ENCODE data around the gene RSPO4.
"Not testable (repeated sequence)": the region's sequence is repeated elsewhere in the genome, so short reads cannot be mapped to it uniquely, and the experiment has no call there.

The RSPO4 gene

DNA sequence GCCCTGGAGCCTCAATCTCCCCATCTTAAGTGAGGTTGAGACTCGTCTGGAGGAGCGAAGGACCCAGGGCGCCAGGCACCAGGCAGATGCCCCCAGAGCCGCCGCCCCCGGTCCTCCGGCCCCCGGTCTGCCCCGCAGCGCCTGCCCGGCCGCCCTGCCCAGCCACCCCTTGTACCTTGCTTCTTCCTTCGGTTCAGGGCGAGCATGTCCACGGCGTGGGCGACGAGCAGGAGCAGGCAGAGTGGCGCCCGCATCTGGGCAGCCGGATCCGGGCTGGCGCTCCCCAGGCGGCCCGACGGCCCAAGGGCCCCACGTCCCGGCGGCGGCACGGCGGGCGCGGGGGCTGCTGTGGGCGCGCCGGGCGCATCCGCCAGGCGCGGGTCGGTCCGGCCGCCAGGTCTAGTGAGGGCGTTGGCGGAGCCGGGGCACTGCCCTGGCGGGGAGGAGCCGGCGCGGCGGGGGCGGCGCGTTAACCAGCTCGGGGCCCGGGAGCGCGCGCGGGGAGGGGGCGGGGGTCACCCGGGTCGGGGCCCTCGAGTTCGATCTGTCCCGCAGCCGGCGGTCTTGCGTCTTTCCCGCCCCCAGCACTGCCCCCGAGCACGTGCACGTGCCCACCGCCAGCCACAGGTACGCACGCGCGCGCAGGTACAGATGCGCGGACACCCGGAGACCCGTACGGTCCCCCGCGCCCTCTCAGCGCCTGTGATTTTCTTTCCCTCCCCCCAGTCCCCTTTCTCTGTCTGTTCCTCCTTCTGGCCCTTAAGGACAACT is at the start of gene RSPO4:
Gene RSPO4, minus strand, starts transcription at position 401 of the 771 bp plus-strand sequence. Its CDS starts 147 bp downstream, at position 254.
- no peak for DNase-seq

DNA sequence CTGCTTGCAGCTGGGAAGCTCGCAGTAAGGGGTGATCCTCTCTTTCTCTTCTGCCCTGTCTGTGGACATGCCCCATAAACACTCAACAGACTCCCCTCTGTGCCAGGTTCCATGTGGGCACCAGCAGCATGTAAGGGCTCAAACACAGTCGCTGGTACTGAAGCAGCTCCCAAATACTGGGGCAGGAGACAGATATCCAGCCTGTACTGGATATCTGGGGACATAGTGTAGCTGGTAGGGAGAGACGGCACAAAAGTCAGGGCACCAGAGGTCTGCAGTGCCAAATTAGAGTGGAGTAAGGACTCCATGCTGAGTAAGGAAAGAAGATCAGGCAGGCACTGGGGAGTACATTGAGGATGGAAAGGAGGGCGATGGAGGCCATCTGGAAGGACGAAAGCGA is 48.3 kb upstream of the RSPO4 start:
- no peak for DNase-seq

DNA sequence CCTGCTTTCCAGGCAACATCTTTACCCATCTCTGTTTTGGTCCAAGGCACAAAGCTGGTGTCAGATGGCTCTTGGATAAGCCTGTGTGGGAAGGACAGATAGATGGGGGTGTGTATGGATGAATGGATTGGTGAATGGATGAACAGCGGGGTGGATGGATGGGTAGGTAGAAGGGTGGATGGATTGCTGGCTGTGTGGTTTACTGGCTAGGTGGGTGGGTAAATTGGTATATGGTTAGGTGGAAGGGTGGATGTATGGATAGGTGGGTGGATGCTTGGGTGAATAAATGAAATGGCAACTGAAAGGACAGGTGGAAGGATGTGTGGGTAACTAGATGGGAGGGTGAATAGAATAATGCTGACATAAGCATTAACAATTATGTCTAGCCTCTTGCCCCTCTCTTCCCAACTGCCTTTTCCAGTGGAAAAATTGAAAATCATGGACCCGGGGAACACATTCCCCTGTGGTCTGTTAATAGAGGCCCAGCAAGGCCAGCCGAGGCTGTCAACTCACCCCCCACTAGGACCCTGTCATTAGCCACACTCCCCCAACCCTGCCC is 43.8 kb upstream of the RSPO4 start:
- no peak for DNase-seq

DNA sequence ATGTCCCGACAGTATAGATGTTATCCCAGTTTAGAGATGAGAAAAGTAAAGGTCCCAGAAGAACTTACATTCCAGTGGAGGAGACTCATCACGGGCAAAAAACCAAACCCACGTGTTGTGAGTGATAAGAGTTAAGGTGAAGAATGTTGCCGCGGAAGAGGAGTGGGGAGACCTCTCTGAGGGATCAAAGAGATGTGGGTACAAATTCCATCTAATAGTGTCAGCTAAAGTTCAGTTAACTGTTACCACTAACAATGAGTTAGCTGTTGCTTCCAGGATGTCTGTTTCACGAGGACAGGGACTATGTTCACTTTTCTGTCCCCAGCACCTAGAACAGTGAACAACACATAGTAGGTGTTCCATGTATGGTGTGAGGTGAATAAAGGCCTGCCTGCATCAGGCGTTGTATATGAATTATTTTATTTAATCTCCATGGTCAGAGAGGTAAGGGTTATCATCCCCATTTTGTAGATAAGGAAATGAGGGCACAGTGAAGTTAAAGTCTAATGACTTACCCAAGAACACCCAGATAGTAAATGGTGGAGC is 39.8 kb upstream of the RSPO4 start:
- no peak for DNase-seq

DNA sequence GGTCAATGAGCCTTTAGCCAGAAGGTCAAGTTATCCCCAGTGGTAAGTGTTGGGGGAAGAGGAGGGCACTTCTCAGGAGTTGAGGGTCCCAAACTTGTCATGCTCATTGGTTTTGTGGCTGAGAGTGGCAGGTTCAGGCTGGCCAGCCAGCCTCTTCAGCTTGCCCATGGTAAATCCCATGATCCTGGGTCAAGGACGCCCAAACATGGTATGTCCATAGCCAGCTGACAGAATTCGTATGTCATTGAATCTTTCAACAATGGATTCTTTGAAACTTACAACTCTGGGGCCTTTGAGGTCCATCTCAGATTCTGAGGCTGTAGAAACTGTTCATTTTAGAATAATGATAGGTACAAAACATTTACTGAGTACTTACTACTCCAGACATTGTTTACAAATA is 36.1 kb upstream of the RSPO4 start:
- no peak for DNase-seq

DNA sequence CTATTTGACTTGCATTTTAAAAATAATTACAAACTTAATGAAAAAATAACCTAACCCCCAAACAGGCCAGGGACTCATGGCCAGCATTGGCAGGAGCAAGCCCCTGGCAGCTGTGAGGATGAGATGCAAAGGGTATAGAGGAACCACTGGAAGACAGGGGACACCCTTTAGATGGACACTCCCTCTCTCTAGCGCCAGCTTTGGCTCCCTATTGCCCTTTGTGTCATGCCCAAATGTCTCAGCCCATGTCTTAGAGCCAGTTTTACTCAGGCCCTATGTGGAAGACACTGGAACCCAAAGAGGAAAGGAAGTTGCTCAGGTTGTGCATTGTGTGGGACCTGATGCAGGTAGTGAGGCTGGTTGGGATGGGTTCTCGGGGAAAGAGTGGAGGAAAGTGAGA is 34.9 kb upstream of the RSPO4 start:
- no peak for DNase-seq

DNA sequence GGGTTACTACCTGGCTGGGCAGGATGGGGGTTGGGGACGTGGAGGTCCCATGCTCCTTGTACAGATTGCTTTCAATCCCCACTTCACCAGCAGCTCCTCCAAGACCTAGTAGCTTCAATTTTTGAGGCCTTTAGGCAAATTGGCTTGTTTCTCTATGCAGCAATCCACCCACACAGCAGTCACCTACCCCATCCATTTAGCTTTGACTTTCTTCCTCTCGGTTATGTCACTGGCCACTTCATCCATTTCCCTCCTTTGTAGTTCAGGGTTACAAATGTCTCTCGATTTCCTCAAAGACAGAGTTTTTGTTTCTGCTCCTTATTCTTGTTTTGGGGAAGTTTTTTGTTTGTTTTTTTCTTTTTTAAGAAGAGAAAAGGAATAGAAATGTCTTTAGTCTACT is 33.4 kb upstream of the RSPO4 start:
- DNase-seq: no peak

DNA sequence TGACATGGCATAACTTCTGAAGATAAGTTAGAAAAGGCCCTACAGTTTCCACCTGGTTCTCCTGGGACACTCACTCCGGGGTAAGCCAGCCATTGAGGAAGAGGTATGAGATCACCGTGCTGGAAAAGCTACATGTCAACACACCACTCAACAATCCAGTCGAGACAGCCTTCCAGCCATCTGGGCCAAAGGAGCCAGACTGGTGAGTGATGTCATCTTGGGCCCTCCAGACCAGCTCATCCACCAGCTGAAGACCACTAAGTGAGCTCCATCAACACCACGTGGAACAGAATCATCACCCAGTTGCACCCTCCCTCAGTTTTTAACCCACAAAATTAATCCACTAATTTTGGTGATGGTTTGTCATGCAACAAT is 32.3 kb upstream of the RSPO4 start:
- no peak for DNase-seq

DNA sequence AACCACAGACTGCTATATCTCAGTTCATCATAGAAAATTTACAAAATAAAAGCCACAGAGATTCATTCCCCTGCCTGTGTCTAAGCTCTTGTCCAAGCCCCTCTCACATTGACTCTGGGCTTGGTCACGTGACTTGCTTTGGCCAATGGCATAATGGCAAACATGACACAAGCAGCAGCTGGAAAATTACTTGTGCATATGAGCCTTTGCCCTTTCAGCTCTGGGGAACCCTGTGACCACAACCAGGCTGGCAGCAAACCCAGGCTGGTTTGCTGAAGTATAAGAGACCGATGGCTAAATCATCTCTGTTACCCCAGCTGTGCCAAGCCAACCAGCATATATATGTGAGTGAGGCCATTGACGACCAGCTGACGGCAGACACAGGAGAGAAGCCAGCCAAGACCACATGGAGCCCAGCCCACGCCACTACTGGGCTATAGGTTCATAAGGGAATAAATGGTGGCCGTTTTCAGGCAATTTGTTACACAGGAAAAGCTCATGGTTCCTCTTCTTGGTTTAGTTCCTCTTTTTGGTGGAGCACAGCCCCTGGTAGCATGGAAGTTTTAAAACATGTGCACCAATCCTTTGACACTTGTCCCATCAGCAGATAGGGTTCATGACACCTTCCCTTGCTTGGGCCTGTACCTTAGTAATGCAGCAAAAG is 31.8 kb upstream of the RSPO4 start:
- no peak for DNase-seq

DNA sequence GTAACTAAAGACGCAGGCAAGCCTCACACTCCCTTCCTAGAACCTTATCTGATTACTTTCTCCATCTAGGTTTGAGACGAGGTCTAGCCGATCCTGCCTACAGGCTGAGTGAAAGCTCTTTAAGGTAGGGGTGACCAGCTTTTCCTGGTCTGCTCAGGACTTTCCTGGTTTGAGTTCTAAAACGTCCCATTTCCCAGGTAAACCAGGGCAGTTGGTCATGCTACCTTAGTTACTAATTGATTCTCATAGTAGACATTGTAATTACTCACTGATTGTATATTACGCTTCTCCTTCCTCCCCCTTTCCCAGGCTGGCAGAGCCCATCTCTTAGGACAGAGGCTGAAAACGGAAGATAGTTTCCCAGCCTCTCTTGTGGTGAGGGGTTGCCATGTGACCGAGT is 27.9 kb upstream of the RSPO4 start:
- no peak for DNase-seq

DNA sequence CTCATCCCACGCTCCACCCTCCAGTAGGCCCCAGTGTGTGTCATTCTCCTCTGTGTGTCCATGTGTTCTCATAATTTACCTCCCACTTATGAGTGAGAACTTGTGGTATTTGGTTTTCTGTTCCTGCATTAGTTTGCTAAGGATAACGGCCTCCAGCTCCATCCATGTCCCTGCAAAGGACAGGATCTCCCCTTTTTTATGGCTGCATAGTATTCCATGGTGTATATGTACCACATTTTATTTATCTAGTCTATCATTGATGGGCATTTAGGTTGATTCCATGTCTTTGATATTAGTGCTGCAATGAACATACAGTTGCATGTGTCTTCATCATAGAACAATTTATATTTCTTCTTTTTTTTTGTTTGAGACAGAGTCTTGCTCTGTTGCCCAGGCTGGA is 24.1 kb upstream of the RSPO4 start:
- not testable (repeated sequence) for DNase-seq

DNA sequence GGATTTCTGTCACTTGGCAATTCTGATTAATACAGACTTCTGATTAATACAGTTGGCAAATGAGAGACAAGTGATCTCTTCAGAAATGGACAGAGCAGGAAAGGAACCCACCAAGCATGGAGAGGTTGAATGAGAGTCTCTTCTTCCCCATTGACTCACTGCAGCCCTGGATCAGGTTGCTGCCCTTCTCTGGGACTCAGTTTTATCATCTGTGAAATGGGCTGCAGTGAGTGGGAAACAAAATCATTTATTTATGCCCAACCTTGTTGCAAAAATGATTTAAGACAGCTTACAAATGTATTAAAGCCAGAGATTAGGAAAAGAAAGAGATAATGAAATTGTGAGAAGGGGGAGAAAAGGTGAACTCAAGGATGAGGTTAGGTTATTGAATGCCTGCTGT is 20.8 kb upstream of the RSPO4 start:
- no peak for DNase-seq

DNA sequence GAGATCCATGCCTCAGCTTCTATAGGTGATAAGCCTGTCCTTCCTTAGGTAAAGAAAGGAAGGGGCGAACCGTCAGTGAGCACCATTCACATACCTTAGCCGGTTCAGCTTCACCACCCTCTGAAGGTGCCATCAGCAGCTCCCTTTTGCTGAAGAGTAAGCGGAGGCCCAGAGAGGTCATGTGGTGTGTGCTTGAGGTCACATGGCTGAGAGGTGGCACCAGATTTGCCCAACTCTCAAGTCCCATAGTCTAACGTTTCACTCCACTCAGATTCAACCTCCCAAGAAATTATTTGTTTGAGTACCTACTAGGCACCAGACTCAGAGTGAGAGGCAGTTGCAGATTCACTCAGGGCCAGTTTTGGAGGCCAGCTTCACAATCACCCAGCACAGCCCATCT is 18.5 kb upstream of the RSPO4 start:
- DNase-seq: no peak

DNA sequence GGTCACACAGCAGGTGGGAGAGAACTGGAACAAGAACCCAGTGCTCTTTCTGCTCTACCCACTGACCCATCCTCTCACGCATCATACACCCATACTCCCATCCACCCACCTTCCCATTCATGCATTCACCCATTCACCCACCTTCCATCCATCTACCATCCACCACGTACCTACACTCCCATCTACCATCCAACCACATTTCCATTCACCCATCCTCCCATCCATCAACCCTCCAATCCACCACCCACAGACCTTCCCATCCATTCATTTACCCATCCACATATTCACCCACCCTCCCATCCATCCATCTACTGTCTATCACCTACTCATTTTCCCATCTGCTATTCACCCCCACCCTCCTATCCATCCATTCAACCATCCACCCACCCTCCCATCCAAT is 17.2 kb upstream of the RSPO4 start:
- no peak for DNase-seq

DNA sequence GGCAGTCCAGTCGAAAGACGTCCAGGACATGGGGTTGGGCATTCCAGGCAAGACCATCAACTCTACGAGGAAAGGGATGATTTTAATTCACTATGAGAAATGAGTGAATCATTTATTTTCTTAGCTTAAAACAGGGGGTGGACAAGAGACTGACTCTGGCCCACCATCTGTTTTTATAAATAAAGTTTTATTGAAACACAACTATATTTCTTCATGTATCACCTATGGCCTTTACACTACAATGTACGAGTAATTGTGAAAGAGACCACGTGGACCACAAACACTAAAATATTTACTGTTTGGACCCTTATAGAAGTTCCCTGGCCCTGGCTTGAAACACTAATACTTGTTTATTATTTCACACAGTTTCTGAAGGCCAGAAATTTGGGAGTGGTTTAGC is 15.6 kb upstream of the RSPO4 start:
- DNase-seq: no peak

DNA sequence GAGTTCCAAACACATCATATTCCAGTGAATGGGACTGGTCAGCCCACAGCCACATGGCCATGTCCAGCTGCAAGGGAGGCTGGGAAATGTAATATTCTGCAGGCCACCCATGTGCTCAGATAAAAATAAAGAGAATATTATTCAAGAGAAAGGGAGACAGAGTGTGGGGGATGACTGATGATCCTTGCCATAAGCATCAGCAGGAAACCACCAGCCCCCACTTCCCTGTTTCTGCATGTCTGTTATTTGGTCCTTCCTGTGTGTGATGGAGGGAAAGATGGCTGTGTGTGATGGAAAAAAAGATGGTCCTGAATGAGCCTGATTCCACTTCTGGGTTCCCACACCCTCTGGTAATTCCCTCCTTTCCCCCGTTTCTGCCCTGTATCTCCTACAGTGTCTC is 13.1 kb upstream of the RSPO4 start:
- no peak for DNase-seq

DNA sequence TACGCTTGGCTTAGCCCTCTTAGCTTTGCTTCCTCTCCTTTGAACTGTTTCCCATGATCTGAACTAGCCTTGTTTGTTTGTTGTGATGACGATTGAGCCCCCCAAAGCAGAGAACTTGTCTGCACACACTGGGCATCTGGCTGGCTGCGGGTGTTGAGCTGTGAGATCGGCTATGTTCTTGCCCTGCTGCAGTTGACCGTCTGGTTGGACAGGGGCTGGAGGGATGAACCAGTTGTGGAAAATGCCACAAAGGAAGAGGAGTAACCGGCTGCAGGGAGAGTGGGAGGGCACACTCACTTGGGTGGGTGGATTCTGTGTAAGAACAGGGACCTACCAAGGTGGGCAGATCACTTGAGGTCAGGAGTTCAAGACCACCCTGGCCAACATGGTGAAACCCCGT is 12.4 kb upstream of the RSPO4 start:
- DNase-seq: no peak

DNA sequence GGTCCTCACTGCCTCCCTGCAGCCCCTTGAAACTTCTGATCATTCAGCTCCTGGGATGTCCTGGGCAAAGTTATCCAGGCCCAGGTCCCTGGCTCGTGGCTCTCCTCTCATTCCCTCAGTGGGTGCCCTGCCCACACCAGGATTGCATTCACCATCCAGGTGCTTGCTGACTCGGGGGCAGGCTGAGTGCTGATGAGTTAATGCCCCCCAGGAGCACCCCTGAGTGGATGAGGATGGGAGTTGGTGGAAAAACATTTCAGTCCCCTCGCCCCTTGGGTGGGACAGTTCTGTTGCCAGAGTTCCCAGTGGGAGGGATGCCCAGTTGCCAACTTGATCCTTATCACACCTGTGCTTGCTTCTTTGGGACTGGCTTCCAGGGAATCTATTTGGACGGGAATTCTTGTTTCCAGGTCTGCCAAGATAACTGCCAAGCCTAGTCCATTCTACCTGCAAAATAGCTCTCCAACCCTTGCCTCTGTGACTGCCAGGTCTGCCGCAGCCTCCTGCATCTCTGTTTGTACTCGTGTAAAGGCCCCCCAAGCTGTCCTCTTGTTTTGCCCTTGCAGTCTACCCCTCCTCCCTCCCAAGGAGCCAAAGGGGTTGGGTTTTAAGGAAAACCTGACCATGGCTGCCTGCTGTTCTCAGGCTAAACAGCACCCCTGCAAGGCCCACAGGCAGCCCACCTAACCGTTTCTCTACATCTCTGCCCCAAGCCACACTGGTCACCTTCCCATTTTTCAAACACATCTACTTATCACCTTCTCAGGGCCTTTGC is 11.6 kb upstream of the RSPO4 start:
- DNase-seq: no peak

DNA sequence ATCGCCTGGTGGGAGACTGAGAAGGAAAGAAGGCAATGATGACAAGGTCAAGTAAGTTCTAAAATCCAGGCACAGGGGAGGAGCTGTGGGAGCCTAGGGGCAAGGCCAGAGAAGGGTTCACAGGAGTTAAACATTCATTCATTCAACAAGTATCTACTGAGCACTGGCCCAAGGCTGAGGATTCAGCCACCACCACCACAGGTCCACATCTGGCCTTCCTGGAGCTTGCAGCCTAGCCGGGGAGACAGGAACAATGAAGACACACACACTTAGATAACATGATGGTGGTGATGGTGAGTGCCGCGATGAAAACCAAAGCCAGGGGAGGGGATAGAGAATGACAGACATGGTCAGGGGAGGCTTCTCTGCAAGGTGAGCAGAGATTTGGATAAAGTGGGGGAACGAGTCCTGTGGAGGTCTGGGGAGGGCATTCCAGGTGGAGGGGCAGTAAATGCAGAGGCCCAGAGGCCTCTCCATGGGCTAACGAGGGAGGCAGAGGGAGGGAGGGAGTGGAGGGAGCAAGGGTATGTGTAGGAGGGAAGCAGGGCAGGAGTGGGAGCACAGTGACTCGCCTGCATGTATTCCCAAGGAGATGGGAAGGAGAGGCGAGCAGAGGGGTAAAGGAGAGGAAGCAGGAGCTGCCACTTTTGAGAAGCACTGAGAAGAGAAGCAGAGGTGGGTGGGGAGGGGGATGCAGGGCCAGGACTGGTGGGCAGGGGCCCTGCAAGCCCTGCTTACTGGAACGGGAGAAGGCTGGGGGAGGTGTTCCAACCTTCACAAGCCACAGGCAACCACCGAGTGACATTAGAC is 10.5 kb upstream of the RSPO4 start:
- DNase-seq: no peak

DNA sequence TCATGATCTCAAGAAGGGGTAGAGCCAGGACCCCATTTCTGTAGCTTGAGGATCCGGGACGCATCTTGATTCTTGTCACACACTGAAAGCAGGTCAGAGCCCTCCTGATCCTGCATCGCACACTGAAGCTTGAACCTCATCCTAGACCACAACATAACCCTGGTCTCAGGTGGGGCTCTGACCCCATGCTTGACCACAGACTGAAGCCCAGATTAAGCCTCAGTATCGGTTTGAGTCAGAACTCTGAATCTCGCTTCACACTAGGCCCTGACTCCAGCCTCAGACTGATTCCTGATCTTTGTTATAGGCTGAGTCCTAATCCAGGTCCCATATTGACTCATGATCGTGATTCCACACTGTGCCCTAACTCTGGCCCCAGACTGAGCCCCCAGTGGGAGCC is 8.5 kb upstream of the RSPO4 start:
- no peak for DNase-seq

DNA sequence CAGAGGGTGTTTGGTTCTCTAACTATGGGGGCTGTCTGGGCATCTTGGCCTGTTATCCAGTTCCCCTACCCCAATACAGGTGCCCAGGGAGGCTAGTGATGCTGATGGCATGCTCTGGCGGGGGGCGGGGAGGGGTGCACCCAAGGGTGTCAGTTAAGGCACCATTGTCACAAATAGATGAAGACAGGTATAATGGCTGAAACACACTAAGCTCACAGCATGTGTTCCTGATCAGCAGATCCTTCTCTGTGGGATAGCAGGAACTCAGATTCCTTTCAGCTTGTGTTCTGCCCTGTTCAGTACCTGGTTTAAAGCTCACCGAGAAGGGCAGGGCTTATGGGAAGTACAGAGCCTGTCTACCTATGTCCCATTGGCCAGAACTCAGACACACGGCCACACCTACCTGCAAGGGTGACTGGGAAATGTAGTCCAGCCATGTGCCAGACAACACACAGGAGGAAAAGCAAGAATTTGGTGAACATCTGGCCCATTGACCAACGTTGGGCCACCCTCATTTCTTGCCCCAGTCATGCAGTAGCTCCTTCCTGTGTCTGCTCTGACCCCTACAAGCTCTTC is 3.4 kb upstream of the RSPO4 start:
- DNase-seq: no peak
